ENCODE results near the gene UBXN2A. TPM values are rescaled to one million over a fixed set of nuclear protein-coding genes. Genes with fewer than 3 reads are reported as not detected.

UBXN2A gene
- total and polyA plus RNA-seq, 2 of the 8 experiments (the other 6 are each of a cell fraction or from before 2014, with no cell fraction given): 3.6 to 20.4 TPM

DNA sequence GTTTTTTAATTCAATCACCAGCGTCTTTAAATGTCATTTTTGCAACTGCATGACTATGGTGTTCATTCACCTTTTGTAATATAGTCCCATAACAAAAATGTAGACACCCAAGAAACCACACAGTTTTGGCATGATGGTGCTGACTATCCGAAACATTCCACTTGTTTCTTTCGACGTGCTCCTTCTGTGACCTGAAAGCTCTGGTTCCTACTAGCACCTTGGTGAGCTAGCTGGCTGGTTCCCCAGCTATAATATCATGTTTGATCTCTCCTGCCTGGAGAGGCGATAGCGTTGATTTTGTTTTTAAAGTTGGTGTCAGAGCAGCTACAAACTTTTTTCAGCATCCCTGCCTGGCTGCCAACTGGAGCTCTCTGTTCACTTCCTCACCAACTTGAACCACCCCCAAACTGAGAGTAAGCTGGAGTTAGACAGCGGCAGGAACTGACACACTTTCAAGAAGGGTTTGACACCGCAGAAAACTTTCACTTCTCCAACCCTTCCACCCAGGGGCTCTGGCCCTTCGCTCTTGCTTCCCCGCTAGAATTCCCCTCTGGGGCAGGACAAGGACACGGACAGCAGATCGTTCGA, 14.5 kb upstream of the UBXN2A start (continued):
- TF ChIP-seq, protein P1, sequence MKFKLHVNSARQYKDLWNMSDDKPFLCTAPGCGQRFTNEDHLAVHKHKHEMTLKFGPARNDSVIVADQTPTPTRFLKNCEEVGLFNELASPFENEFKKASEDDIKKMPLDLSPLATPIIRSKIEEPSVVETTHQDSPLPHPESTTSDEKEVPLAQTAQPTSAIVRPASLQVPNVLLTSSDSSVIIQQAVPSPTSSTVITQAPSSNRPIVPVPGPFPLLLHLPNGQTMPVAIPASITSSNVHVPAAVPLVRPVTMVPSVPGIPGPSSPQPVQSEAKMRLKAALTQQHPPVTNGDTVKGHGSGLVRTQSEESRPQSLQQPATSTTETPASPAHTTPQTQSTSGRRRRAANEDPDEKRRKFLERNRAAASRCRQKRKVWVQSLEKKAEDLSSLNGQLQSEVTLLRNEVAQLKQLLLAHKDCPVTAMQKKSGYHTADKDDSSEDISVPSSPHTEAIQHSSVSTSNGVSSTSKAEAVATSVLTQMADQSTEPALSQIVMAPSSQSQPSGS (IDR thresholded peaks at IDR 0.05; ENCODE audit: low read length): no peak
- TF ChIP-seq CREB1 (IDR thresholded peaks at IDR 0.05) (no peak), SIN3A (conservative IDR thresholded peaks at IDR 0.05 in 1 of 2, IDR thresholded peaks at IDR 0.05 in 1 of 2; ENCODE audit: low read depth in 1 of 2, low read length in 2 of 2) (peak in 1 of 2 experiments; percentile 67; a peak in 1 of 4 replicates), CBX5 (IDR thresholded peaks at IDR 0.05; ENCODE audit: low read depth, low read length) (no peak), MAFK (IDR thresholded peaks at IDR 0.05; ENCODE audit: low read depth, low read length) (no peak), RAD21 (IDR thresholded peaks at IDR 0.05 in 1 of 2, conservative IDR thresholded peaks at IDR 0.05 in 1 of 2; ENCODE audit: low read depth in 2 of 2, low read length in 2 of 2) (no peak)

All from H1 (cell line).